Stimulated activated CD8-positive, alpha-beta memory T cell treated with anti-CD3 and anti-CD28 coated beads, Interleukin-12 subunit alpha, Interleukin-12 subunit beta, amount 100 ng/mL, for 1 hour (primary cell): Measurements from ENCODE around the gene ELF4.

ENCODE experiments used
- DNase-seq: peaks from one replicate; pipeline ENCODE4 v3.0.0-alpha.2; 2020; ENCODE audit warnings: low read depth

Gene ELF4

GRCh38 chrX:130114141-130114588 is 3.9 kb upstream of the ELF4 start:
- DNase-seq, result no peak

GRCh38 chrX:130111220-130112154 is 1.2 kb upstream of the ELF4 start:
- no peak for DNase-seq

GRCh38 chrX:130109429-130110378 is 593 bp downstream of the ELF4 start:
- no peak for DNase-seq

GRCh38 chrX:130108647-130109428 is 1.5 kb downstream of the ELF4 start:
- DNase-seq, result peak; percentile 18

GRCh38 chrX:130106071-130106470 is 4.2 kb downstream of the ELF4 start:
- no peak for DNase-seq

- DNase-seq, result no peak
Measured at GRCh38 chrX:130105244-130105643, 5.1 kb downstream of the ELF4 start.

GRCh38 chrX:130103605-130104004 is 6.7 kb downstream of the ELF4 start:
- no peak for DNase-seq

- no peak for DNase-seq
Measured at GRCh38 chrX:130100180-130100579, 10.1 kb downstream of the ELF4 start.

- no peak for DNase-seq
Measured at GRCh38 chrX:130098210-130098552, 12.1 kb downstream of the ELF4 start.

GRCh38 chrX:130097507-130098209 is 12.6 kb downstream of the ELF4 start:
- DNase-seq, result no peak

- no peak for DNase-seq
Measured at GRCh38 chrX:130095249-130096030, 14.9 kb downstream of the ELF4 start.

- no peak for DNase-seq
Measured at GRCh38 chrX:130094696-130095095, 15.6 kb downstream of the ELF4 start.

GRCh38 chrX:130093271-130093670 is 17.0 kb downstream of the ELF4 start:
- DNase-seq, result no peak

GRCh38 chrX:130091980-130092522 is 18.2 kb downstream of the ELF4 start:
- DNase-seq, result peak; percentile 68

GRCh38 chrX:130090364-130090763 is 19.9 kb downstream of the ELF4 start:
- no peak for DNase-seq

GRCh38 chrX:130086447-130087206 is 23.7 kb downstream of the ELF4 start:
- DNase-seq, result peak; percentile 41

- no peak for DNase-seq
Measured at GRCh38 chrX:130085551-130086446, 24.5 kb downstream of the ELF4 start.

- DNase-seq, result no peak
Measured at GRCh38 chrX:130084631-130085237, 25.6 kb downstream of the ELF4 start.
